ENCODE results near the gene CLNK. TPM values are rescaled to one million over a fixed set of nuclear protein-coding genes. Genes with fewer than 3 reads are reported as not detected.

CLNK gene
- total RNA-seq, 1 experiment from 2014 or later, result not detected

- Histone ChIP-seq H3K4me2 (ENCODE audit: low read length) (peak overlapping the region; percentile 25; the same call in 1 of the 2 replicates), H3K9me3 (ENCODE audit: control insufficient read depth in 1 of 2, insufficient read depth in 1 of 2, low read depth in 1 of 2, low read length in 2 of 2) (no peaks in the 10 kb centered on the region), H3K27me3 (ENCODE audit: insufficient read depth, low read length) (peaks cover 5% of the 10 kb centered on the region; the same call in 1 of the 2 replicates), H3K4me1 (ENCODE audit: control insufficient read depth in 1 of 2, insufficient read depth in 2 of 2, low read length in 2 of 2) (peaks cover 0 to 10% of the 10 kb centered on the region in 2 experiments; a peak in 2 of 4 replicates), H4K20me1 (ENCODE audit: insufficient read depth) (no peaks in the 10 kb centered on the region), H2AFZ (ENCODE audit: low read depth, low read length, poor library complexity, severe bottlenecking) (peak overlapping the region; percentile 73), H3K4me3 (replicated peaks in 1 of 2; ENCODE audit: low read depth in 1 of 2, low read length in 2 of 2) (no peak overlapping the region), H3K79me2 (ENCODE audit: insufficient read depth, low read length) (no peaks in the 10 kb centered on the region), H3K27ac (ENCODE audit: low read depth, low read length) (no peak overlapping the region), H3K9me2 (ENCODE audit: insufficient read depth) (no peaks in the 10 kb centered on the region), H3K36me3 (ENCODE audit: control insufficient read depth in 1 of 2, insufficient read depth in 2 of 2, low read length in 2 of 2) (no peaks in the 10 kb centered on the region), H3K9ac (ENCODE audit: low read length) (no peak overlapping the region)
- RAD21 ChIA-PET (ENCODE audit: low non-redundant PET in 1 of 2, low total read pairs in 2 of 2, uncharacterized antibody in 2 of 2, unreplicated experiment in 2 of 2), result no interaction called here
- TF ChIP-seq CBX3 (IDR thresholded peaks at IDR 0.05; ENCODE audit: low read depth), result no peak
- TF ChIP-seq, protein P1, sequence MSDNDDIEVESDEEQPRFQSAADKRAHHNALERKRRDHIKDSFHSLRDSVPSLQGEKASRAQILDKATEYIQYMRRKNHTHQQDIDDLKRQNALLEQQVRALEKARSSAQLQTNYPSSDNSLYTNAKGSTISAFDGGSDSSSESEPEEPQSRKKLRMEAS (IDR thresholded peaks at IDR 0.05), result peak; percentile 46; the same call in 1 of the 2 replicates
- CTCF ChIA-PET, result no interaction called here
- intact Hi-C loops (cut with micrococcal nuclease), result no loop called here
- BruUV-seq (replicated peaks), result no TSS peak
- ATAC-seq (peak; percentile 46; the same call in 1 of the 2 replicates), DNase-seq (ENCODE audit: low read depth, low spot score) (no peak)
- POLR2A ChIA-PET, result no interaction called here
Measured at GRCh38 chr4:10664408-10664807, 20.2 kb downstream of the CLNK start.

DNA sequence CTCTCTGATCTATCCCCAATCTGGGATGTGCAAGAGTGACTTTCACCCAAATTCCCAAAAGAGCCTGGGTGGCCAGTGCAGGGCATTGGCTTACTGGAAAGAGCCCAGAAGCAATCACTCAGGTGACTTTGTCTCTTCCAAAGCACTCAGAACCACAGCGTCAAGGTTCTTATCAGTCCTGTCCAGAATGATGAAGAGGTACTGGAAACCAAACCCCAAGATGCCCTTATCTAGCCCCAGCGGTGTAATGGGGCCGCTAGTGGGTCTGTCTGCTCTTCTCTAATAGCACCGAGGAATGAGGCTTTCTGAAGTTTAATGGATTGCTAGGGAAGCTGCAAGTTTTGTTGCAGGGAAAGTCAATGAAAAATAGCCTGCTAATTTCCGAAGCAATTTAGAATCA, 21.6 kb downstream of the CLNK start:
- H3K79me2 ChIP-seq (ENCODE audit: insufficient read depth, low read length), result no peaks in the 10 kb centered on the region
- H4K20me1 ChIP-seq (ENCODE audit: insufficient read depth), result no peaks in the 10 kb centered on the region
- H3K36me3 ChIP-seq (ENCODE audit: control insufficient read depth in 1 of 2, insufficient read depth in 2 of 2, low read length in 2 of 2), result no peaks in the 10 kb centered on the region
- BruUV-seq (replicated peaks), result no TSS peak
- TF ChIP-seq POLR2A (IDR thresholded peaks at IDR 0.05; ENCODE audit: borderline replicate concordance, extremely low read depth, insufficient read depth, insufficient read length) (no peak), TCF7L2 (IDR thresholded peaks at IDR 0.05; ENCODE audit: borderline replicate concordance, extremely low read depth, insufficient read depth, insufficient read length) (no peak), ZFX (IDR thresholded peaks at IDR 0.05) (no peak), EGR1 (IDR thresholded peaks at IDR 0.05; ENCODE audit: low read depth) (no peak), CTCF (IDR thresholded peaks at IDR 0.05 in 2 of 3, conservative IDR thresholded peaks at IDR 0.05 in 1 of 3; ENCODE audit: borderline replicate concordance in 1 of 3, insufficient read depth in 1 of 3, low read depth in 2 of 3, low read length in 2 of 3) (no peak), SRF (IDR thresholded peaks at IDR 0.05; ENCODE audit: low read depth) (no peak), RAD21 (IDR thresholded peaks at IDR 0.05; ENCODE audit: low read depth) (no peak)
- H3K9ac ChIP-seq (ENCODE audit: low read length), result no peak overlapping the region
- intact Hi-C loops (cut with micrococcal nuclease), result no loop called here
- H2AFZ ChIP-seq (ENCODE audit: low read depth, low read length, poor library complexity, severe bottlenecking), result no peak overlapping the region
- H3K27ac ChIP-seq (ENCODE audit: low read depth, low read length), result no peak overlapping the region
- ChIA-PET CTCF (no interaction called here), RAD21 (ENCODE audit: low non-redundant PET in 1 of 2, low total read pairs in 2 of 2, uncharacterized antibody in 2 of 2, unreplicated experiment in 2 of 2) (no interaction called here), POLR2A (no interaction called here)
- peaks cover 8 to 13% of the 10 kb centered on the region in 2 experiments; a peak in 3 of 4 replicates for H3K4me1 ChIP-seq (ENCODE audit: control insufficient read depth in 1 of 2, insufficient read depth in 2 of 2, low read length in 2 of 2)
- H3K9me3 ChIP-seq (ENCODE audit: control insufficient read depth in 1 of 2, insufficient read depth in 1 of 2, low read depth in 1 of 2, low read length in 2 of 2), result no peaks in the 10 kb centered on the region
- DNase-seq (ENCODE audit: low read depth, low spot score) (no peak), ATAC-seq (no peak)
- H3K9me2 ChIP-seq (ENCODE audit: insufficient read depth), result no peaks in the 10 kb centered on the region
- H3K4me3 ChIP-seq (replicated peaks in 1 of 2; ENCODE audit: low read depth in 1 of 2, low read length in 2 of 2), result no peak overlapping the region
- H3K27me3 ChIP-seq (ENCODE audit: insufficient read depth, low read length), result peaks cover 5% of the 10 kb centered on the region; the same call in 1 of the 2 replicates
- H3K4me2 ChIP-seq (ENCODE audit: low read length), result no peak overlapping the region

All from HCT116 (cell line).